Osteoblast (primary cell): Measurements from ENCODE around the gene SPATS2. TPM values are rescaled to one million over a fixed set of nuclear protein-coding genes. Genes with fewer than 3 reads are reported as not detected.

Source experiments
- DNase-seq: peaks from one replicate; pipeline ENCODE4 v3.0.0; 2011; ENCODE audit warnings: low spot score, mixed read lengths; ENCODE audit not compliant: insufficient read length; ENCODE audit errors: missing footprints
- H2AFZ ChIP-seq: 2 replicates; pipeline ENCODE4 v1.6.0; 2011; ENCODE audit warnings: mild to moderate bottlenecking, low read length
- H3K27ac ChIP-seq: 2 replicates; pipeline ENCODE4 v1.5.1; 2011; ENCODE audit warnings: mild to moderate bottlenecking, low read depth, low read length, moderate library complexity
- H3K27me3 ChIP-seq: 2 replicates; pipeline ENCODE4 v1.6.0; 2012; ENCODE audit warnings: mild to moderate bottlenecking, control low read depth, inconsistent platforms, low read length, moderate library complexity; ENCODE audit not compliant: insufficient read depth
- H3K36me3 ChIP-seq: 2 replicates; pipeline ENCODE4 v1.5.1; 2011; ENCODE audit warnings: mild to moderate bottlenecking, low read length, control low read depth, moderate library complexity; ENCODE audit not compliant: insufficient read depth
- H3K4me1 ChIP-seq: 2 replicates; pipeline ENCODE4 v1.5.1; 2011; ENCODE audit warnings: mild to moderate bottlenecking, low read length, control low read depth, moderate library complexity; ENCODE audit not compliant: insufficient read depth
- H3K4me2 ChIP-seq: 2 replicates; pipeline ENCODE4 v1.6.0; 2011; ENCODE audit warnings: mild to moderate bottlenecking, low read length; ENCODE audit not compliant: insufficient read depth
- H3K4me3 ChIP-seq: fragments of 200-600 bp; sonication (generic); 3 replicates; pipeline ENCODE4 v1.5.1; 2012; ENCODE audit warnings: mild to moderate bottlenecking, low read length, inconsistent platforms; ENCODE audit not compliant: insufficient read depth
- H3K79me2 ChIP-seq: 2 replicates; pipeline ENCODE4 v1.6.0; 2012; ENCODE audit warnings: mild to moderate bottlenecking, low read length, control low read depth, inconsistent platforms; ENCODE audit not compliant: insufficient read depth
- H3K9me3 ChIP-seq: 2 replicates; pipeline ENCODE4 v1.5.1; 2011; ENCODE audit warnings: low read depth, low read length, control low read depth
- H4K20me1 ChIP-seq: 2 replicates; pipeline ENCODE4 v1.6.0; 2012; ENCODE audit warnings: mild to moderate bottlenecking, low read length, control low read depth; ENCODE audit not compliant: insufficient read depth
- total RNA-seq: library from RNA; depleted of rRNA; stranded (reverse); fragments of >200 nt; gene quantifications from 2 replicates; pipeline ENCODE4 v1.2.3, GENCODE V29; 2012
- TF ChIP-seq, protein P1 (sequence below): IDR thresholded peaks from 2 replicates; pipeline ENCODE4 v1.5.1; 2011; ENCODE audit warnings: mild to moderate bottlenecking, low read depth, low read length, moderate library complexity; ENCODE audit errors: extremely low read depth

Gene SPATS2
- total RNA-seq, 1 donor: 25.7 TPM

DNA sequence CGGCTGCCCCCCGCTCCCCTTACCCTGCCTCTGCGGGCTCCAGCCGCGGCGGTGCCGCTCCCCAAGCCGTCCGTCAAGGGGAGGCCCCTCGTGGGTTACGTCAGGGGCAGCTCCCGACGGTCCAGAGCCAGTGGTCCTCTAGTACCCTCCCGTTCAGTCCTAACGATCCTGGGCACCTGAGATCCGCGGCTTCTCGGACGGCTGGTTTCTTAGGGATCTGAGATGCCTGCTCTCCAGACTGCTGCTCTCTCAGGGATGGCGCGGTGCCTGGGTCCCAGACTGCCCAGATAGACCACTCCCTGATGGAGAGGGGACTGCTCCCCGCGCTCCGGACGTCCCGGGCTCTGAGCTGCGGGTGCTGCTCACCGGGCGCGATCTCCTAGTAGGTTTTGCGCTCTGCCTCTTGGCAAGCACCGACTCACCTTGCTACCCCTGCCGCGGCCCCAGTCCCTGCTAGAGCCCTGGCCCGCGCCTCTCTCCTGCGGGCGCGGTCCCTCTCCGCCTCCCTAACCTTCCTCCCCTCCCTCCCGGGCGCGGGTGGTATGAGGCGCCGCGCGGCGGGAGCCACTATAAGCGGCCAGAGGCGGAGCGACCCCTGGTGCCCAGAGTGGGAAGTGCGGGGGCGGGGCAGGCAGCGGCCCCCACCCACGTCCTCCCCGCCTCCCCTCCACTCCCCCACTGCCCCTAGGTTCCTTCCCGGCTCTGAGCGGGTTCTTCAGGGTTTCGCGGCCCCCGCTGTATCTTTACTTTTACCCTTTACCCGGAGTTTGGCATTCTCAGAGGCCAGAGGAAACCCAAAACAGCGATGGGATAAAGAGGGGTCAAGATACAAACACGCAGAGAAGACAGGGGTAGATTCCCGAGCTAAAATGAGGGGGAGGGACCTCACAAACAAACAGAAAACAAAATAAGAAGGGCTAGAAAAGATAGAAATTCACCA, 30.3 kb upstream of the SPATS2 start, which contains the start of gene C1QL4:
TSS of gene C1QL4 (minus strand) at position 544 of the 940 bp plus-strand sequence. CDS start 711 bp downstream, outside the sequence.
- H3K4me2 ChIP-seq: peak within 1 kb of the TSS; percentile 86
- no peaks in the 10 kb centered on the region for H3K36me3 ChIP-seq
- TF ChIP-seq, protein P1, sequence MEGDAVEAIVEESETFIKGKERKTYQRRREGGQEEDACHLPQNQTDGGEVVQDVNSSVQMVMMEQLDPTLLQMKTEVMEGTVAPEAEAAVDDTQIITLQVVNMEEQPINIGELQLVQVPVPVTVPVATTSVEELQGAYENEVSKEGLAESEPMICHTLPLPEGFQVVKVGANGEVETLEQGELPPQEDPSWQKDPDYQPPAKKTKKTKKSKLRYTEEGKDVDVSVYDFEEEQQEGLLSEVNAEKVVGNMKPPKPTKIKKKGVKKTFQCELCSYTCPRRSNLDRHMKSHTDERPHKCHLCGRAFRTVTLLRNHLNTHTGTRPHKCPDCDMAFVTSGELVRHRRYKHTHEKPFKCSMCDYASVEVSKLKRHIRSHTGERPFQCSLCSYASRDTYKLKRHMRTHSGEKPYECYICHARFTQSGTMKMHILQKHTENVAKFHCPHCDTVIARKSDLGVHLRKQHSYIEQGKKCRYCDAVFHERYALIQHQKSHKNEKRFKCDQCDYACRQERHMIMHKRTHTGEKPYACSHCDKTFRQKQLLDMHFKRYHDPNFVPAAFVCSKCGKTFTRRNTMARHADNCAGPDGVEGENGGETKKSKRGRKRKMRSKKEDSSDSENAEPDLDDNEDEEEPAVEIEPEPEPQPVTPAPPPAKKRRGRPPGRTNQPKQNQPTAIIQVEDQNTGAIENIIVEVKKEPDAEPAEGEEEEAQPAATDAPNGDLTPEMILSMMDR: peak; percentile 58
- peak within 1 kb of the TSS; percentile 66 for H3K4me3 ChIP-seq
- peaks cover 54% of the 10 kb centered on the region for H3K27me3 ChIP-seq
- DNase-seq: peak; percentile 99
- peaks cover 3% of the 10 kb centered on the region for H3K4me1 ChIP-seq
- peak within 1 kb of the TSS; percentile 76 for H2AFZ ChIP-seq
- H3K9me3 ChIP-seq: no peaks in the 10 kb centered on the region
- H4K20me1 ChIP-seq: no peaks in the 10 kb centered on the region
- H3K79me2 ChIP-seq: no peaks in the 10 kb centered on the region
- no peak within 1 kb of the TSS for H3K27ac ChIP-seq

GRCh38 chr12:49338830-49339463, 28.3 kb upstream of the SPATS2 start:
- no peak overlapping the region for H2AFZ ChIP-seq
- no peak overlapping the region for H3K27ac ChIP-seq
- H3K4me1 ChIP-seq: peaks cover 15% of the 10 kb centered on the region
- H3K79me2 ChIP-seq: no peaks in the 10 kb centered on the region
- peak; percentile 74 for DNase-seq
- TF ChIP-seq, protein P1: no peak
- peaks cover 73% of the 10 kb centered on the region for H3K27me3 ChIP-seq
- H3K4me2 ChIP-seq: no peak overlapping the region
- no peaks in the 10 kb centered on the region for H4K20me1 ChIP-seq
- H3K4me3 ChIP-seq: no peak overlapping the region
- H3K36me3 ChIP-seq: no peaks in the 10 kb centered on the region
- no peaks in the 10 kb centered on the region for H3K9me3 ChIP-seq

- Histone ChIP-seq H3K4me1 (peaks cover 15% of the 10 kb centered on the region), H3K4me2 (no peak overlapping the region), H3K27me3 (peaks cover 77% of the 10 kb centered on the region), H3K79me2 (no peaks in the 10 kb centered on the region), H3K27ac (no peak overlapping the region), H3K9me3 (no peaks in the 10 kb centered on the region), H3K36me3 (no peaks in the 10 kb centered on the region), H4K20me1 (no peaks in the 10 kb centered on the region), H2AFZ (no peak overlapping the region), H3K4me3 (no peak overlapping the region)
- peak; percentile 82 for DNase-seq
- TF ChIP-seq, protein P1: no peak
These were observed 27.8 kb upstream of the SPATS2 start for GRCh38 chr12:49339464-49339861.
